ENCODE results near the gene AQP12A.

DNA sequence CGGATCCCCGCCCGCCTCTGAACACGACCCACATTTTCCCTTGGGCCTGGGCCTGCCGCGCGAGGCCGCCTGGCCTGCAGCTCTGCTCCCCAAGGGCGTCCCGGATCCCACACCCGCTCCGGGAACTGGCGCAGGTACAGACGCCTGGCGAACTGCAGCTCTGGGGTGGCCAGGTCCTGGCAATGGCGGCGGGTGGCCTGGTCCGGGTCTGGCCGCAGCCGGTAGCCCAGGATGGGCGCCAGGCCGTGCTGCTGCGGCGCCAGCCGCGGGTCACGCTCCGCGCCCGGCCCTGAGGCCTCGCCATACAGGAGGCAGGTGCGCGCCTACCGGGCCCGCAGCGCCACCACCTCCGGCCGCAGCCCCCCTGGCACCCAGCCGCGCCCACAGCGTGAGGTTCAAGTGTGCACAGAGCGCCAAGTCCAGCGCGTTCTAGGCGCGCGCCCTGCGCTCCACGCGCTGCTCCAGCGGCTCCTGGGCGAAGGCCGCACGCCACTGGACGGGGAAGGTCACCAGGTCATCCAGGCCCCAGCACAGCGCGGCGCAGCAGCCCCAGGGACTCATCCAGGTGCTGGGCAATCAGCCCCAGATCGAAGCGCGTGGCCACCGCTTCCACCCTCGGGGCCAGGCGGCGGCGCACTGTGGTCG lies 9.5 kb downstream of the AQP12A start:
- TF ChIP-seq, protein P1, sequence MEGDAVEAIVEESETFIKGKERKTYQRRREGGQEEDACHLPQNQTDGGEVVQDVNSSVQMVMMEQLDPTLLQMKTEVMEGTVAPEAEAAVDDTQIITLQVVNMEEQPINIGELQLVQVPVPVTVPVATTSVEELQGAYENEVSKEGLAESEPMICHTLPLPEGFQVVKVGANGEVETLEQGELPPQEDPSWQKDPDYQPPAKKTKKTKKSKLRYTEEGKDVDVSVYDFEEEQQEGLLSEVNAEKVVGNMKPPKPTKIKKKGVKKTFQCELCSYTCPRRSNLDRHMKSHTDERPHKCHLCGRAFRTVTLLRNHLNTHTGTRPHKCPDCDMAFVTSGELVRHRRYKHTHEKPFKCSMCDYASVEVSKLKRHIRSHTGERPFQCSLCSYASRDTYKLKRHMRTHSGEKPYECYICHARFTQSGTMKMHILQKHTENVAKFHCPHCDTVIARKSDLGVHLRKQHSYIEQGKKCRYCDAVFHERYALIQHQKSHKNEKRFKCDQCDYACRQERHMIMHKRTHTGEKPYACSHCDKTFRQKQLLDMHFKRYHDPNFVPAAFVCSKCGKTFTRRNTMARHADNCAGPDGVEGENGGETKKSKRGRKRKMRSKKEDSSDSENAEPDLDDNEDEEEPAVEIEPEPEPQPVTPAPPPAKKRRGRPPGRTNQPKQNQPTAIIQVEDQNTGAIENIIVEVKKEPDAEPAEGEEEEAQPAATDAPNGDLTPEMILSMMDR (IDR thresholded peaks at IDR 0.05), result no peak
- TF ChIP-seq EZH2phosphoT487 (IDR thresholded peaks at IDR 0.05), result no peak
